IPS-20b (cell line): ENCODE data around the gene ALK.

Experiments
- H3K27ac ChIP-seq: one replicate; pipeline ENCODE4 v1.5.1; 2013; ENCODE audit warnings: low read length
- H3K27me3 ChIP-seq: 2 replicates; pipeline ENCODE4 v1.6.1; 2013; ENCODE audit warnings: mild to moderate bottlenecking, low read length, inconsistent platforms; ENCODE audit not compliant: insufficient read depth
- H3K36me3 ChIP-seq: 2 replicates; pipeline ENCODE4 v1.6.1; 2013; ENCODE audit warnings: low read depth, mild to moderate bottlenecking, inconsistent platforms, low read length, moderate library complexity; ENCODE audit not compliant: insufficient read depth
- H3K4me1 ChIP-seq: 2 replicates; pipeline ENCODE4 v1.6.1; 2013; ENCODE audit warnings: mild to moderate bottlenecking, control low read depth, inconsistent platforms, low read length, moderate library complexity; ENCODE audit not compliant: insufficient read depth
- H3K4me3 ChIP-seq: 2 replicates; pipeline ENCODE4 v1.5.1; 2013; ENCODE audit warnings: mild to moderate bottlenecking, low read length, inconsistent platforms
- H3K9ac ChIP-seq: 2 replicates; pipeline ENCODE4 v1.6.1; 2013; ENCODE audit warnings: low read depth, mild to moderate bottlenecking, inconsistent platforms, low read length, moderate library complexity
- H3K9me3 ChIP-seq: 2 replicates; pipeline ENCODE4 v1.6.1; 2013; ENCODE audit warnings: mild to moderate bottlenecking, low read depth, low read length, inconsistent platforms; ENCODE audit not compliant: insufficient read depth

The ALK gene

GRCh38 chr2:29786361-29786760, 135.0 kb downstream of the ALK start:
- Histone ChIP-seq H3K27me3 (no peaks in the 10 kb centered on the region), H3K27ac (no peak overlapping the region), H3K4me1 (no peaks in the 10 kb centered on the region; the same call in 1 of the 2 replicates), H3K36me3 (no peaks in the 10 kb centered on the region), H3K9ac (no peak overlapping the region), H3K9me3 (no peaks in the 10 kb centered on the region; the same call in 1 of the 2 replicates), H3K4me3 (no peak overlapping the region)

GRCh38 chr2:29783666-29784065, 137.7 kb downstream of the ALK start:
- no peak overlapping the region for H3K27ac ChIP-seq
- no peaks in the 10 kb centered on the region for H3K36me3 ChIP-seq
- no peaks in the 10 kb centered on the region for H3K27me3 ChIP-seq
- H3K9ac ChIP-seq = no peak overlapping the region
- H3K9me3 ChIP-seq = no peaks in the 10 kb centered on the region
- no peaks in the 10 kb centered on the region; the same call in 1 of the 2 replicates for H3K4me1 ChIP-seq
- H3K4me3 ChIP-seq = no peak overlapping the region

DNA sequence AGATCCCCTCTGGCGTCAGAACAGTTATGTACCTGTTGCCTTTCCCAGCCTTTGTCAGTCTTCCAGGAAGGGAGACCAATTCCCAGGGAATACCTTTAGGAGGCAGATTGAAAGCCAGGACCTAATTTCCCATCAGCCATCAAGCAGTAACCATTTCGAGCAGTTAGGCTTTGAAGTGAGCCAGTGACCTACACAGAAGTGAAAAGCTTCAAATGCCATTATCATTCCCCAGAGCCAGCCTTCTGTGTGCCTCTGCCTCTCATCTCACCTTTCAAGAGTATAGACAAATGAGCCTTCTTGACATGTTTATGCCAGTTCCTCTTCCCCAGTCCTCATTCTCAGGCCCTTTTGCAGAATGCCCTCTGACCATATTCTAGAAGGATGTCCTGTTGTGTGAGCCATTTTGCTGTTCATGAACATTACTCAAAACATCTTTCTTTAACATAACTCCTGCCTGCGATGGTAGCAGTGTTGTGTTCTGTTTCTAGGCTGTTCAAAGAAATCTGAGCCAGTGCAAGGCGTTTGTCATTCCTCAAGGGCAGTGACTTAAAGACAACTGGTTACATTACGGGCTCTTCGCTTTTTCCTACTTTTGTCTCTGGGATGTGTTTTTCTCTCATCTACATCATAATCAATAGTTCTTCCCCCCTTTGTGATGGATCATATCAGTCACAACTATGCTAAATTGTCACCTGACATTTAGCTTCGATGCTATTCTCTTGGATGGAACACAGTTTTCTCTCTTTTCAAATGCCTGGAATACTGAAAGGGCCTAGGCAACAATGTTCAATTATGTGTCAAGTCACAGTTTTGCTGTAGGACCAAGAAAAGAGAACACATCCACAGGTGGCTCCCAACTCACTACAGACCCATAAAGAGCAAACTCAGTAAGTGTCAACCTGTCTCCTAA, 138.6 kb downstream of the ALK start:
- Histone ChIP-seq H3K27me3 (no peaks in the 10 kb centered on the region), H3K27ac (no peak overlapping the region), H3K9ac (no peak overlapping the region), H3K36me3 (no peaks in the 10 kb centered on the region), H3K9me3 (no peaks in the 10 kb centered on the region), H3K4me1 (no peaks in the 10 kb centered on the region; the same call in 1 of the 2 replicates), H3K4me3 (no peak overlapping the region)

- Histone ChIP-seq H3K9ac (no peak overlapping the region), H3K27me3 (no peaks in the 10 kb centered on the region), H3K36me3 (no peaks in the 10 kb centered on the region), H3K27ac (no peak overlapping the region), H3K4me3 (no peak overlapping the region), H3K4me1 (no peaks in the 10 kb centered on the region; the same call in 1 of the 2 replicates), H3K9me3 (no peaks in the 10 kb centered on the region)
Observed at GRCh38 chr2:29782087-29782486, 139.3 kb downstream of the ALK start.

- no peaks in the 10 kb centered on the region; the same call in 1 of the 2 replicates for H3K4me1 ChIP-seq
- H3K27me3 ChIP-seq = no peaks in the 10 kb centered on the region
- no peaks in the 10 kb centered on the region for H3K36me3 ChIP-seq
- H3K9ac ChIP-seq = no peak overlapping the region
- H3K27ac ChIP-seq = no peak overlapping the region
- H3K4me3 ChIP-seq = no peak overlapping the region
- H3K9me3 ChIP-seq = no peaks in the 10 kb centered on the region
Observed at GRCh38 chr2:29780906-29781305, 140.5 kb downstream of the ALK start.

GRCh38 chr2:29777161-29777560, 144.2 kb downstream of the ALK start:
- Histone ChIP-seq H3K4me1 (no peaks in the 10 kb centered on the region), H3K4me3 (no peak overlapping the region), H3K27me3 (no peaks in the 10 kb centered on the region), H3K36me3 (no peaks in the 10 kb centered on the region), H3K27ac (no peak overlapping the region), H3K9ac (no peak overlapping the region), H3K9me3 (no peaks in the 10 kb centered on the region)

DNA sequence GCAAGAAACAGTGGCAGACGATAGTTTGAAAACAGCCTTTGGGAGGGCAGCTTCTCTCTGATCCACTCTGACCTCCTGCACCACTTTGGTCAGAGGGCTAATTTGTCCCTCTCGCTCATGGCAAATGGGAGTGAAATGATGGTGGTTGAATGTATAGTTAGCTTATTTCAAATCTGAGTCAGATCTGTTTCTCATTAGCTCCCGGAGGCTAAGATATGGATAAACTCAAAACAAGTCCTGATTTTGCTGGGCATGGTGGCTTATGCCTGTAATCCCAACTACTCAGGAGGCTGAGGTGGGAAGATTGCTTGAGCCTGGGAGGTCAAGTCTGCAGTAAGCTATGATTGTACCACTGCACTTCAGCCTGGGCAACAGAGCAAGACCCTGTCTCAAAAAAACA, 145.0 kb downstream of the ALK start:
- Histone ChIP-seq H3K36me3 (no peaks in the 10 kb centered on the region), H3K27ac (no peak overlapping the region), H3K9me3 (no peaks in the 10 kb centered on the region), H3K4me1 (no peaks in the 10 kb centered on the region), H3K27me3 (no peaks in the 10 kb centered on the region), H3K9ac (no peak overlapping the region), H3K4me3 (no peak overlapping the region)

DNA sequence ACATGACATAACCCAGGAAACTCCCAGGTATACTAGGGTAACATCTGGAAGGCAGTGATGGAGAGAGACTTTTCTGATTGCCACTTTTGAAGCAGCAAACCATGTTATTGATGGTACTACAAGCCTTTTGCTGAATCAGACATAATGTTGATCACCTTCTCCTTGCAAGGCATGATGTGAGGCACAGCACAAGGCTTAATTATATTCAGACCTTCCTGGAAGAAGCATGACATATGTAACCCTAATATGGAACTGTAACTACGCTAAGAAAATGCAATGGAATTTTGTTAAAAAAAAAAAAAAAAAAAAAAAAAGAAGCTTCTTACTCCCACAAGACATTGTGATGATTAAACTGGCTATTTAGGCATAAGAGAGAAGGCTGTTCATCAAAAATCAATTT, 145.4 kb downstream of the ALK start:
- no peak overlapping the region for H3K9ac ChIP-seq
- no peaks in the 10 kb centered on the region for H3K36me3 ChIP-seq
- H3K27ac ChIP-seq = no peak overlapping the region
- no peak overlapping the region for H3K4me3 ChIP-seq
- no peaks in the 10 kb centered on the region for H3K4me1 ChIP-seq
- no peaks in the 10 kb centered on the region for H3K27me3 ChIP-seq
- no peaks in the 10 kb centered on the region for H3K9me3 ChIP-seq

DNA sequence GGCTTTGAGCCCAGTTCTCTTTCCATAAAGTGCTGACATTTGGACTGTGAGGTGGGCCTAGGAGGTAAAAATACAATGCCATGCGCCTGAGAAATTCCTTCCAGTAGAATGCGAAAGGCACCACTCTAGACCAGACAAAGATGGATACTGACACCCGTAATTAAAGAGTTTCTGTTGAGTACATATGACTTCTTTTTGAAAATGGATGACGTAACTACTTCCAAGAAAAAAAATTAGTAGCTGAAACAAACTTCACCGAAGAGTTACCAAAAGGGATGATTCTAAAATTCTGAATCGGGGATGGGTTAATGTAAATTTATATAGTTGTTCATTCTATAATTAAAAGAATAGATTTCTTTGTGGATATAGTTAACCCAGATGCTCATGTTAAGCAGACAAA, 146.8 kb downstream of the ALK start:
- Histone ChIP-seq H3K4me3 (no peak overlapping the region), H3K27me3 (no peaks in the 10 kb centered on the region), H3K36me3 (no peaks in the 10 kb centered on the region), H3K9ac (no peak overlapping the region), H3K9me3 (no peaks in the 10 kb centered on the region), H3K27ac (no peak overlapping the region), H3K4me1 (no peaks in the 10 kb centered on the region)

DNA sequence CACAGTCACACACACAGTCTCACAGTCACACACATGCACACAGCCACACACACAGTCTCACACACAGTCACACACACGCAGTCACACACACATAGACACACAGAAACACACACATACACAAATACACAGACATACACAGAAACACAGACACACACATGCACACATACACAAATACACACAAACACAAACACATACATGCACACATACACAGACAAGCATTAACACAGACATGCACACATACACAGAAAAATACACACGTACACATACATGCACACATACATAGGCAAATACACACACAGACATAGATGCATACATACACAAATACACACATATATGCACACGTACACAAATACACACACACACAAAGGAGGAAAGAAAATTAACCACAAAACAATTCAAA, 150.5 kb downstream of the ALK start:
- no peak overlapping the region for H3K4me3 ChIP-seq
- no peaks in the 10 kb centered on the region for H3K36me3 ChIP-seq
- no peaks in the 10 kb centered on the region for H3K4me1 ChIP-seq
- no peaks in the 10 kb centered on the region for H3K27me3 ChIP-seq
- H3K9ac ChIP-seq = no peak overlapping the region
- no peaks in the 10 kb centered on the region for H3K9me3 ChIP-seq
- no peak overlapping the region for H3K27ac ChIP-seq

GRCh38 chr2:29769847-29770246, 151.5 kb downstream of the ALK start:
- H3K4me3 ChIP-seq = no peak overlapping the region
- H3K27ac ChIP-seq = no peak overlapping the region

DNA sequence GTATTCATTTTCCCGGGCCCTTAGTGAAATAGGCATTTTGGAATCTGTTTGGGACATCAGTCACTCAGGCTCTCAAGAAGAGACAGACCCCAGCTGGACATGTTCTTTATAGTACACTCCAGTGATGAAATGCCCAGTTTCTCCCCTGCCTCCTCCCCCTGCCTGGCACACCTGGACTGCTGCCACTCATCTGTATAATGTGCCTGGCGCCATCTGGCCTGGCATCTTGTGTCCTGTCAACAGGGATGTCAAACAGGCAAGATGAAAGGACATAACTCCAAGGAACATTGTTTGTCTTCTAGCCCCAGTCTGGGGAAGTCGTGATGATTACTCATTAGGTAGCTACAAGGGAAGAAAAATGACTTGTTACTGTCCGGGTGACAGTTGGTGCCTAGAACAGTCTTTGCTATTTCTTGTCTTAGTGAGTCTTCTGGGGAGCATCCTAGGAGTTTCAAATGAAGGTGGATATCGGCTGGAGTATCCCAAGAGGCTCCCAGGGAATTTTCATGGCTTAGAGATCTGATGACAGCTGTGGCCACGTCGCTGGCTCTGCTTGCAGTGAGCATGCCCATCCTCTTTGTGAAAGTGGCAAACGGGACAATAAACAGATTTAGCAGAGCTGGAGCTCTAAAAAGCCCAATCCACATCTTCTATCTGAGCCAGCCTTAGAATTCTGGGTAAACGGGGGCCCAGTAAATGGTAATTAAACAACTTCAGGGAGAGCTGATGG, 153.6 kb downstream of the ALK start:
- Histone ChIP-seq H3K27ac (no peak overlapping the region), H3K4me1 (no peaks in the 10 kb centered on the region), H3K36me3 (no peaks in the 10 kb centered on the region), H3K9ac (no peak overlapping the region), H3K9me3 (no peaks in the 10 kb centered on the region), H3K27me3 (no peaks in the 10 kb centered on the region), H3K4me3 (no peak overlapping the region)

More at GRCh38 chr2:29769847-29770246, 151.5 kb downstream of the ALK start:
- H3K9me3 ChIP-seq = no peaks in the 10 kb centered on the region
- no peaks in the 10 kb centered on the region for H3K4me1 ChIP-seq
- no peak overlapping the region for H3K9ac ChIP-seq
- H3K27me3 ChIP-seq = no peaks in the 10 kb centered on the region
- no peaks in the 10 kb centered on the region for H3K36me3 ChIP-seq
